HEK293 (cell line): ENCODE results near the gene C1RL.

Experiments used
- PATZ1 ChIP-seq: fragments of 450-650 bp; formaldehyde crosslinking; IDR thresholded peaks from 2 replicates; pipeline ENCODE4 v1.5.1; 2016; ENCODE audit warnings: missing biosample characterization, missing genetic modification characterization
- PBX3 ChIP-seq: sonication (generic); formaldehyde crosslinking; IDR thresholded peaks from 2 replicates; pipeline ENCODE4 v1.8.1; 2022; ENCODE audit warnings: mild to moderate bottlenecking, moderate library complexity, missing genetic modification reagents
- SCRT1 ChIP-seq: fragments of 450-650 bp; formaldehyde crosslinking; IDR thresholded peaks from 2 replicates; pipeline ENCODE4 v1.5.1; 2016; ENCODE audit warnings: missing biosample characterization, missing genetic modification characterization, borderline replicate concordance
- TSHZ1 ChIP-seq: fragments of 450-650 bp; formaldehyde crosslinking; IDR thresholded peaks from 2 replicates; pipeline ENCODE4 v1.5.1; 2016; ENCODE audit warnings: missing biosample characterization, missing genetic modification characterization, borderline replicate concordance
- ZBTB11 ChIP-seq: fragments of 450-650 bp; formaldehyde crosslinking; conservative IDR thresholded peaks from 2 replicates; pipeline ENCODE4 v1.5.1; 2016; ENCODE audit warnings: low read depth, missing biosample characterization, missing genetic modification characterization
- ZEB2 ChIP-seq: fragments of 450-650 bp; formaldehyde crosslinking; IDR thresholded peaks from 2 replicates; pipeline ENCODE4 v1.5.1; 2016; ENCODE audit warnings: missing biosample characterization, missing genetic modification characterization
- ZNF10 ChIP-seq: fragments of 450-650 bp; formaldehyde crosslinking; IDR thresholded peaks from 2 replicates; pipeline ENCODE4 v1.5.1; 2017; ENCODE audit warnings: missing biosample characterization, missing genetic modification characterization
- ZNF26 ChIP-seq: fragments of 450-650 bp; formaldehyde crosslinking; IDR thresholded peaks from 2 replicates; pipeline ENCODE4 v1.5.1; 2016; ENCODE audit warnings: missing biosample characterization, missing genetic modification characterization
- ZNF311 ChIP-seq: fragments of 450-650 bp; formaldehyde crosslinking; IDR thresholded peaks from 2 replicates; pipeline ENCODE4 v1.5.1; 2017; ENCODE audit warnings: missing biosample characterization, missing genetic modification characterization, borderline replicate concordance
- ZNF354C ChIP-seq: fragments of 450-650 bp; formaldehyde crosslinking; IDR thresholded peaks from 2 replicates; pipeline ENCODE4 v1.5.1; 2016; ENCODE audit warnings: missing biosample characterization, missing genetic modification characterization, low read depth, borderline replicate concordance
- ZNF362 ChIP-seq: fragments of 450-650 bp; formaldehyde crosslinking; IDR thresholded peaks from 2 replicates; pipeline ENCODE4 v1.5.1; 2016; ENCODE audit warnings: missing biosample characterization, missing genetic modification characterization
- ZNF404 ChIP-seq: fragments of 450-650 bp; formaldehyde crosslinking; IDR thresholded peaks from 2 replicates; pipeline ENCODE4 v1.5.1; 2017; ENCODE audit warnings: missing biosample characterization, missing genetic modification characterization
- ZNF449 ChIP-seq: fragments of 450-650 bp; formaldehyde crosslinking; IDR thresholded peaks from 2 replicates; pipeline ENCODE4 v1.5.1; 2017; ENCODE audit warnings: missing biosample characterization, mild to moderate bottlenecking, missing genetic modification characterization, moderate library complexity
- ZNF473 ChIP-seq: fragments of 450-650 bp; formaldehyde crosslinking; IDR thresholded peaks from 2 replicates; pipeline ENCODE4 v1.5.1; 2017; ENCODE audit warnings: missing biosample characterization, missing genetic modification characterization
- ZNF530 ChIP-seq: fragments of 450-650 bp; formaldehyde crosslinking; IDR thresholded peaks from 2 replicates; pipeline ENCODE4 v1.5.1; 2016; ENCODE audit warnings: low read depth, missing biosample characterization, missing genetic modification characterization
- ZNF580 ChIP-seq: fragments of 450-650 bp; formaldehyde crosslinking; IDR thresholded peaks from 2 replicates; pipeline ENCODE4 v1.5.1; 2016; ENCODE audit warnings: missing biosample characterization, missing genetic modification characterization
- ZNF660 ChIP-seq: fragments of 450-650 bp; IDR thresholded peaks from 2 replicates; pipeline ENCODE4 v1.5.1; 2018; ENCODE audit warnings: missing biosample characterization, mild to moderate bottlenecking, missing genetic modification characterization
- ZNF677 ChIP-seq: fragments of 450-650 bp; IDR thresholded peaks from 2 replicates; pipeline ENCODE4 v1.5.0; 2018; ENCODE audit warnings: missing biosample characterization, mild to moderate bottlenecking, missing genetic modification characterization, moderate library complexity
- ZNF701 ChIP-seq: fragments of 450-650 bp; formaldehyde crosslinking; IDR thresholded peaks from 2 replicates; pipeline ENCODE4 v1.5.1; 2016; ENCODE audit warnings: missing biosample characterization, missing genetic modification characterization
- ZSCAN16 ChIP-seq: fragments of 450-650 bp; formaldehyde crosslinking; IDR thresholded peaks from 2 replicates; pipeline ENCODE4 v1.5.1; 2016; ENCODE audit warnings: missing biosample characterization, missing genetic modification characterization
- ZSCAN4 ChIP-seq: fragments of 450-650 bp; formaldehyde crosslinking; IDR thresholded peaks from 2 replicates; pipeline ENCODE4 v1.5.1; 2017; ENCODE audit warnings: missing biosample characterization, missing genetic modification characterization

The C1RL gene

GRCh38 chr12:7092229-7092985 is 16.6 kb downstream of the C1RL start, which contains the start of gene C1R (continued):
- no peak for TF ChIP-seq ZNF311 (tag by site-specific recombination)
- no peak for TF ChIP-seq ZSCAN4
- TF ChIP-seq ZEB2 (tag by site-specific recombination) = no peak
- TF ChIP-seq ZNF530 (tag by site-specific recombination) = no peak
- TF ChIP-seq ZSCAN16 = no peak
- no peak for TF ChIP-seq ZNF404 (tag by site-specific recombination)
- no peak for TF ChIP-seq ZBTB11 (tag by site-specific recombination)
- no peak for TF ChIP-seq ZNF677
- TF ChIP-seq ZNF449 (tag by site-specific recombination) = no peak
- TF ChIP-seq ZNF660 (tag by site-specific recombination) = no peak
- TF ChIP-seq ZNF26 (tag by site-specific recombination) = no peak
- TF ChIP-seq PATZ1 (tag by site-specific recombination) = peak; percentile 71
- no peak for TF ChIP-seq ZNF701 (tag by site-specific recombination)
- TF ChIP-seq SCRT1 = no peak
- no peak for TF ChIP-seq TSHZ1
- no peak for TF ChIP-seq ZNF473
- no peak for TF ChIP-seq ZNF580 (tag by site-specific recombination)
- no peak for TF ChIP-seq ZNF354C (tag by site-specific recombination)
- TF ChIP-seq ZNF362 (tag by site-specific recombination) = no peak
- 0 out of 2 replicates have a peak, but pooled peaks have one; percentile 14 for TF ChIP-seq ZNF10 (tag by site-specific recombination)
- no peak for TF ChIP-seq PBX3 (CRISPR knock-in tag)
